ENCODE measurements around the gene SKAP2.

DNA sequence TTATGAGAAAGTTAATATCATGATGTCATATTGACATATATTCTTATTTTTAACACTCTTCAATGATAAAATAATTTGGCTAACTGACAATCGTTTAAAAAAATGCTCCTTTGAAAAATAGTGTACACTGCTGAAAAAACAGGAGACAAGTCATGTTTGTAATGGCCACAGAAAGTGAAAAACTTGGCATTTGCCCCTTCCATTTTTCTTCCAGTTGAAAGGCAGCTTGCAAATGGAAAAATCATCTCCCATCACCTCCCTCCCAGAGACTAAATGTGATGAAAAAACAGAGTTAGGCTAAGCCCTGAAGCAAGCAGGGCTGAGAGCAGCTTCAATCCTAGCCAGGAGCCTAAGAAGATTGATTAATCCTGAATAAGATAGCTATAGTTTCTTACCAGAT, 160.4 kb downstream of the SKAP2 start:
- TF ChIP-seq, protein P1, sequence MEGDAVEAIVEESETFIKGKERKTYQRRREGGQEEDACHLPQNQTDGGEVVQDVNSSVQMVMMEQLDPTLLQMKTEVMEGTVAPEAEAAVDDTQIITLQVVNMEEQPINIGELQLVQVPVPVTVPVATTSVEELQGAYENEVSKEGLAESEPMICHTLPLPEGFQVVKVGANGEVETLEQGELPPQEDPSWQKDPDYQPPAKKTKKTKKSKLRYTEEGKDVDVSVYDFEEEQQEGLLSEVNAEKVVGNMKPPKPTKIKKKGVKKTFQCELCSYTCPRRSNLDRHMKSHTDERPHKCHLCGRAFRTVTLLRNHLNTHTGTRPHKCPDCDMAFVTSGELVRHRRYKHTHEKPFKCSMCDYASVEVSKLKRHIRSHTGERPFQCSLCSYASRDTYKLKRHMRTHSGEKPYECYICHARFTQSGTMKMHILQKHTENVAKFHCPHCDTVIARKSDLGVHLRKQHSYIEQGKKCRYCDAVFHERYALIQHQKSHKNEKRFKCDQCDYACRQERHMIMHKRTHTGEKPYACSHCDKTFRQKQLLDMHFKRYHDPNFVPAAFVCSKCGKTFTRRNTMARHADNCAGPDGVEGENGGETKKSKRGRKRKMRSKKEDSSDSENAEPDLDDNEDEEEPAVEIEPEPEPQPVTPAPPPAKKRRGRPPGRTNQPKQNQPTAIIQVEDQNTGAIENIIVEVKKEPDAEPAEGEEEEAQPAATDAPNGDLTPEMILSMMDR (IDR thresholded peaks at IDR 0.05) = no peak
- TF ChIP-seq EP300 (IDR thresholded peaks at IDR 0.05) = no peak
